Spinal cord (tissue), 10 donors: ENCODE measurements around the gene UBTD2. TPM values are rescaled to one million over a fixed set of nuclear protein-coding genes. Genes with fewer than 3 reads are reported as not detected.

Experiments used
- DNase-seq, 6 donors: peaks; one replicate each; pipeline versions ENCODE4 v3.0.0 to v3.0.0-alpha.2; 2013 to 2015; ENCODE audit warnings: low spot score in 6 of 6, low read depth in 4 of 6
- H3K27ac ChIP-seq: one replicate; pipeline ENCODE4 v1.5.1; 2013; ENCODE audit warnings: low read depth, low read length, control low read depth
- H3K27me3 ChIP-seq: one replicate; pipeline ENCODE4 v1.6.1; 2013; ENCODE audit warnings: low read length; ENCODE audit not compliant: control insufficient read depth, insufficient read depth
- H3K36me3 ChIP-seq: one replicate; pipeline ENCODE4 v1.6.1; 2013; ENCODE audit warnings: low read length; ENCODE audit not compliant: control insufficient read depth, insufficient read depth
- H3K4me1 ChIP-seq: one replicate; pipeline ENCODE4 v1.6.1; 2013; ENCODE audit warnings: low read length; ENCODE audit not compliant: control insufficient read depth, insufficient read depth
- H3K4me3 ChIP-seq: one replicate; pipeline ENCODE4 v1.5.1; 2013; ENCODE audit warnings: low read depth, low read length, control low read depth
- H3K9me3 ChIP-seq: one replicate; pipeline ENCODE4 v1.6.1; 2013; ENCODE audit warnings: low read length; ENCODE audit not compliant: control insufficient read depth, insufficient read depth
- WGBS: methylation state at CpG from one replicate; pipeline ENCODE4 v1.1.5; 2013; ENCODE audit warnings: missing lambda C conversion rate; ENCODE audit not compliant: insufficient coverage; 5-methylcytosine and 5-hydroxymethylcytosine counted together
- polyA plus RNA-seq, 2 donors: library from polyadenylated mRNA; unstranded; fragments of 120-200 nt; gene quantifications; one replicate each; pipeline ENCODE4 v1.2.1, GENCODE V29; 2013; ENCODE audit not compliant: insufficient read length in 2 of 2
- total RNA-seq, 2 donors: library from RNA; depleted of rRNA in 1 of 2; stranded (reverse); fragments of 120-200 nt in 1 of 2; fragments of >200 nt in 1 of 2; gene quantifications; one replicate each; pipeline versions ENCODE4 v1.2.3 to v1.2.4, GENCODE V29; 2013 to 2014
- donor health status: healthy.

UBTD2 gene
- total and polyA plus RNA-seq, 4 donors = 37.7 to 54.0 (median 44.3) TPM

GRCh38 chr5:172281346-172281745 lies 2.2 kb downstream of the UBTD2 start:
- Histone ChIP-seq H3K4me1 (peaks cover 9% of the 10 kb centered on the region), H3K27me3 (no peaks in the 10 kb centered on the region), H3K9me3 (no peaks in the 10 kb centered on the region), H3K36me3 (peaks cover 3% of the 10 kb centered on the region), H3K27ac (no peak overlapping the region), H3K4me3 (no peak overlapping the region)
- WGBS = 63% methylated on average over 2 of the region's 6 CpGs
- peak in 1 of 6 donors; percentile 19 for DNase-seq

GRCh38 chr5:172280929-172281328 lies 2.6 kb downstream of the UBTD2 start:
- DNase-seq = peak in 1 of 6 donors; percentile 37
- Histone ChIP-seq H3K27ac (no peak overlapping the region), H3K4me1 (peaks cover 9% of the 10 kb centered on the region)

GRCh38 chr5:172280317-172280716 lies 3.2 kb downstream of the UBTD2 start:
- H3K4me3 ChIP-seq = no peak overlapping the region
- no CpG with 5 or more reads among the region's 5 CpGs for WGBS
- H3K4me1 ChIP-seq = peaks cover 9% of the 10 kb centered on the region
- H3K27ac ChIP-seq = no peak overlapping the region
- no peaks in the 10 kb centered on the region for H3K9me3 ChIP-seq
- peaks cover 3% of the 10 kb centered on the region for H3K36me3 ChIP-seq
- H3K27me3 ChIP-seq = no peaks in the 10 kb centered on the region
- no peak for DNase-seq

More at GRCh38 chr5:172280929-172281328, 2.6 kb downstream of the UBTD2 start:
- Histone ChIP-seq H3K27me3 (no peaks in the 10 kb centered on the region), H3K9me3 (no peaks in the 10 kb centered on the region), H3K4me3 (no peak overlapping the region), H3K36me3 (peaks cover 3% of the 10 kb centered on the region)
- WGBS = no CpG with 5 or more reads among the region's 4 CpGs

- no peaks in the 10 kb centered on the region for H3K9me3 ChIP-seq
- no peaks in the 10 kb centered on the region for H3K27me3 ChIP-seq
- H3K27ac ChIP-seq = no peak overlapping the region
- peaks cover 3% of the 10 kb centered on the region for H3K36me3 ChIP-seq
- peaks cover 5% of the 10 kb centered on the region for H3K4me1 ChIP-seq
- no peak overlapping the region for H3K4me3 ChIP-seq
- DNase-seq = no peak
- no CpG with 5 or more reads among the region's 9 CpGs for WGBS
Measured at GRCh38 chr5:172278356-172278755, 5.2 kb downstream of the UBTD2 start.

GRCh38 chr5:172276214-172276613 lies 7.3 kb downstream of the UBTD2 start:
- no peak overlapping the region for H3K27ac ChIP-seq
- no peak for DNase-seq
- H3K27me3 ChIP-seq = no peaks in the 10 kb centered on the region
- no peaks in the 10 kb centered on the region for H3K9me3 ChIP-seq
- no peak overlapping the region for H3K4me3 ChIP-seq
- 75% methylated on average over 2 of the region's 3 CpGs for WGBS
- peaks cover 3% of the 10 kb centered on the region for H3K4me1 ChIP-seq
- peaks cover 3% of the 10 kb centered on the region for H3K36me3 ChIP-seq

GRCh38 chr5:172274951-172275753 lies 8.4 kb downstream of the UBTD2 start:
- peaks cover 3% of the 10 kb centered on the region for H3K36me3 ChIP-seq
- DNase-seq = no peak
- no peak overlapping the region for H3K4me3 ChIP-seq
- no peaks in the 10 kb centered on the region for H3K9me3 ChIP-seq
- WGBS = 81% methylated on average over 6 of the region's 14 CpGs
- no peaks in the 10 kb centered on the region for H3K27me3 ChIP-seq
- no peak overlapping the region for H3K27ac ChIP-seq
- H3K4me1 ChIP-seq = no peaks in the 10 kb centered on the region

GRCh38 chr5:172267943-172268342 lies 15.6 kb downstream of the UBTD2 start:
- 83% methylated on average over 3 of the region's 4 CpGs for WGBS

GRCh38 chr5:172266676-172267092 lies 16.9 kb downstream of the UBTD2 start:
- DNase-seq = no peak
- WGBS = 68% methylated on average over 3 of the region's 4 CpGs
- Histone ChIP-seq H3K9me3 (no peaks in the 10 kb centered on the region), H3K27ac (no peak overlapping the region), H3K4me1 (peaks cover 8% of the 10 kb centered on the region), H3K27me3 (no peaks in the 10 kb centered on the region), H3K4me3 (no peak overlapping the region), H3K36me3 (peaks cover 3% of the 10 kb centered on the region)

More at GRCh38 chr5:172267943-172268342, 15.6 kb downstream of the UBTD2 start:
- Histone ChIP-seq H3K4me3 (no peak overlapping the region), H3K27ac (no peak overlapping the region), H3K9me3 (no peaks in the 10 kb centered on the region), H3K27me3 (no peaks in the 10 kb centered on the region), H3K4me1 (peaks cover 8% of the 10 kb centered on the region), H3K36me3 (peaks cover under 1% of the 10 kb centered on the region)
- DNase-seq = no peak

- Histone ChIP-seq H3K4me3 (no peak overlapping the region), H3K27me3 (no peaks in the 10 kb centered on the region), H3K27ac (no peak overlapping the region), H3K36me3 (peaks cover 3% of the 10 kb centered on the region), H3K4me1 (peaks cover 8% of the 10 kb centered on the region), H3K9me3 (no peaks in the 10 kb centered on the region)
- no peak for DNase-seq
- WGBS = 100% methylated on average over 3 of the region's 10 CpGs
Measured at GRCh38 chr5:172266071-172266675, 17.4 kb downstream of the UBTD2 start.
